Left lobe of liver (tissue), 2 donors: ENCODE results near the gene SDR39U1. TPM values are rescaled to one million over a fixed set of nuclear protein-coding genes. Genes with fewer than 3 reads are reported as not detected.
A peak's percentile ranks its signal among the peaks of the same experiment; 100 is the strongest.

ENCODE experiments used
- ATAC-seq: fragments of 200-7000 bp; cut with Tn5 transposase; one replicate; pipeline ENCODE4 v1.9.1; 2020; ENCODE audit warnings: mild to moderate bottlenecking, moderate library complexity
- DNase-seq: peaks from one replicate; pipeline ENCODE4 v3.0.0-alpha.2; 2020; ENCODE audit warnings: low spot score
- total RNA-seq: library from RNA; stranded (reverse); gene quantifications from one replicate; pipeline ENCODE4 v1.2.1, GENCODE V29; 2021
- donor health status: DM: no; HTN: no; CAD: no; lungs with moderate emphysema.
- donor health status: DM: no; HTN: yes; CAD: no.

Gene SDR39U1
- total RNA-seq, 1 donor from 2014 or later: 32.4 TPM

GRCh38 chr14:24443053-24443665 lies 583 bp upstream of the SDR39U1 start:
- no peak for ATAC-seq
- no peak for DNase-seq

GRCh38 chr14:24441904-24442239 lies 704 bp downstream of the SDR39U1 start:
- ATAC-seq: no peak
- no peak for DNase-seq

- no peak for ATAC-seq
- no peak for DNase-seq
These were observed 1.1 kb downstream of the SDR39U1 start for GRCh38 chr14:24441485-24441884.

- DNase-seq (no peak), ATAC-seq (no peak)
These were observed 1.8 kb downstream of the SDR39U1 start for GRCh38 chr14:24440606-24441399.

- no peak for ATAC-seq
- DNase-seq: no peak
These were observed 2.6 kb downstream of the SDR39U1 start for GRCh38 chr14:24439830-24440605.

- ATAC-seq: no peak
These were observed 3.3 kb downstream of the SDR39U1 start for GRCh38 chr14:24439257-24439656.

GRCh38 chr14:24438223-24439097 lies 4.1 kb downstream of the SDR39U1 start:
- DNase-seq: no peak
- ATAC-seq: no peak

More at GRCh38 chr14:24439257-24439656, 3.3 kb downstream of the SDR39U1 start:
- no peak for DNase-seq

GRCh38 chr14:24437736-24438067 lies 4.9 kb downstream of the SDR39U1 start:
- no peak for ATAC-seq

GRCh38 chr14:24437020-24437735 lies 5.4 kb downstream of the SDR39U1 start:
- DNase-seq (no peak), ATAC-seq (no peak)

More at GRCh38 chr14:24437736-24438067, 4.9 kb downstream of the SDR39U1 start:
- DNase-seq: no peak

- peak; percentile 78 for ATAC-seq
- no peak for DNase-seq
These were observed 6.1 kb downstream of the SDR39U1 start for GRCh38 chr14:24436355-24437019.

GRCh38 chr14:24435998-24436354 lies 6.6 kb downstream of the SDR39U1 start:
- DNase-seq (no peak), ATAC-seq (no peak)

GRCh38 chr14:24435192-24435810 lies 7.3 kb downstream of the SDR39U1 start:
- DNase-seq: no peak
- no peak for ATAC-seq

GRCh38 chr14:24434676-24435075 lies 7.9 kb downstream of the SDR39U1 start:
- DNase-seq (no peak), ATAC-seq (no peak)

GRCh38 chr14:24434036-24434435 lies 8.5 kb downstream of the SDR39U1 start:
- no peak for ATAC-seq
- DNase-seq: no peak

- ATAC-seq (no peak), DNase-seq (peak; percentile 47)
These were observed 10.1 kb downstream of the SDR39U1 start for GRCh38 chr14:24432259-24433131.

- peak; percentile 65 for ATAC-seq
- peak; percentile 88 for DNase-seq
These were observed 10.9 kb downstream of the SDR39U1 start for GRCh38 chr14:24431569-24432258.

GRCh38 chr14:24430682-24431568 lies 11.7 kb downstream of the SDR39U1 start:
- ATAC-seq (no peak), DNase-seq (no peak)
